Endothelial cell (in vitro differentiated cells): ENCODE measurements around the gene CDON. TPM values are rescaled to one million over a fixed set of nuclear protein-coding genes. Genes with fewer than 3 reads are reported as not detected.

Experiments
- DNase-seq: peaks from one replicate; pipeline ENCODE4 v3.0.0; 2021; ENCODE audit warnings: low spot score
- H3K27ac Mint-ChIP-seq: one replicate; pipeline ENCODE4 v1.8.0; 2021; ENCODE audit warnings: mixed read lengths, inconsistent platforms; ENCODE audit not compliant: unreplicated experiment
- H3K27me3 Mint-ChIP-seq: one replicate; pipeline ENCODE4 v1.8.0; 2021; ENCODE audit warnings: mild to moderate bottlenecking, moderate library complexity, mixed read lengths, inconsistent platforms; ENCODE audit not compliant: unreplicated experiment
- H3K36me3 Mint-ChIP-seq: one replicate; pipeline ENCODE4 v1.8.0; 2021; ENCODE audit warnings: mild to moderate bottlenecking, low read depth, mixed read lengths, inconsistent platforms; ENCODE audit not compliant: unreplicated experiment
- H3K4me1 Mint-ChIP-seq: one replicate; pipeline ENCODE4 v1.8.0; 2021; ENCODE audit warnings: mild to moderate bottlenecking, mixed read lengths, inconsistent platforms; ENCODE audit not compliant: unreplicated experiment
- H3K4me3 Mint-ChIP-seq: one replicate; pipeline ENCODE4 v1.8.0; 2021; ENCODE audit warnings: mild to moderate bottlenecking, mixed read lengths, inconsistent platforms; ENCODE audit not compliant: unreplicated experiment
- H3K9me3 Mint-ChIP-seq: one replicate; pipeline ENCODE4 v1.8.0; 2021; ENCODE audit warnings: mixed read lengths, inconsistent platforms; ENCODE audit not compliant: unreplicated experiment
- CTCF ChIP-seq: fragments of 200-600 bp; sonication (generic); IDR thresholded peaks from one replicate; pipeline ENCODE4 v1.5.0; 2021; ENCODE audit warnings: antibody characterized with exemption; ENCODE audit not compliant: unreplicated experiment
- total RNA-seq: library from RNA; stranded (reverse); fragmentation: NEBNext Ultra II Directional; extraction: Animal tissue kit (Norgen Biotek cat#: 25700); gene quantifications from one replicate; pipeline ENCODE4 v1.2.1, GENCODE V29; 2021; ENCODE audit not compliant: unreplicated experiment

Gene CDON
- total RNA-seq, 1 donor from 2014 or later, result 25.2 TPM

- no peaks in the 10 kb centered on the region for H3K36me3 Mint-ChIP-seq
- H3K4me3 Mint-ChIP-seq, result no peak overlapping the region
- peaks cover 19% of the 10 kb centered on the region for H3K4me1 Mint-ChIP-seq
- H3K27me3 Mint-ChIP-seq, result no peaks in the 10 kb centered on the region
- no peak overlapping the region for H3K27ac Mint-ChIP-seq
- no peak for DNase-seq
- no peaks in the 10 kb centered on the region for H3K9me3 Mint-ChIP-seq
- no peak for TF ChIP-seq CTCF
Measured at GRCh38 chr11:125943661-125944349, 118.9 kb downstream of the CDON start.

- no peak for DNase-seq
- no peaks in the 10 kb centered on the region for H3K27me3 Mint-ChIP-seq
- no peaks in the 10 kb centered on the region for H3K9me3 Mint-ChIP-seq
- no peak overlapping the region for H3K4me3 Mint-ChIP-seq
- H3K27ac Mint-ChIP-seq, result no peak overlapping the region
- peaks cover 24% of the 10 kb centered on the region for H3K4me1 Mint-ChIP-seq
- no peaks in the 10 kb centered on the region for H3K36me3 Mint-ChIP-seq
- no peak for TF ChIP-seq CTCF
Measured at GRCh38 chr11:125942771-125943428, 119.8 kb downstream of the CDON start.

GRCh38 chr11:125941619-125942611 lies 120.8 kb downstream of the CDON start:
- Mint-ChIP-seq H3K4me1 (peaks cover 24% of the 10 kb centered on the region), H3K9me3 (no peaks in the 10 kb centered on the region), H3K4me3 (no peak overlapping the region), H3K36me3 (no peaks in the 10 kb centered on the region), H3K27ac (peak overlapping the region; percentile 38), H3K27me3 (no peaks in the 10 kb centered on the region)
- peak; percentile 39 for TF ChIP-seq CTCF
- DNase-seq, result peak; percentile 73

GRCh38 chr11:125941267-125941618 lies 121.4 kb downstream of the CDON start:
- Mint-ChIP-seq H3K27ac (peak overlapping the region; percentile 38), H3K36me3 (no peaks in the 10 kb centered on the region), H3K4me3 (no peak overlapping the region), H3K4me1 (peaks cover 24% of the 10 kb centered on the region), H3K9me3 (no peaks in the 10 kb centered on the region), H3K27me3 (no peaks in the 10 kb centered on the region)
- no peak for DNase-seq
- TF ChIP-seq CTCF, result no peak
